A673 (cell line): Measurements from ENCODE around the gene TIMM10B.

Experiments
- EZH2 ChIP-seq: fragments of 200-600 bp; sonication (generic); IDR thresholded peaks from 2 replicates; pipeline ENCODE4 v1.6.1; 2017; ENCODE audit warnings: borderline replicate concordance, low read depth, mild to moderate bottlenecking, mixed read lengths, antibody characterized with exemption, low read length; ENCODE audit not compliant: poor library complexity, severe bottlenecking
- TF ChIP-seq, protein P1 (sequence below): fragments of 300-800, 200-600 bp; sonication (generic); conservative IDR thresholded peaks from 2 replicates; pipeline ENCODE4 v1.5.1; 2017; ENCODE audit warnings: low read depth, mild to moderate bottlenecking, antibody characterized with exemption, low read length, moderate library complexity, mixed read lengths

DNA sequence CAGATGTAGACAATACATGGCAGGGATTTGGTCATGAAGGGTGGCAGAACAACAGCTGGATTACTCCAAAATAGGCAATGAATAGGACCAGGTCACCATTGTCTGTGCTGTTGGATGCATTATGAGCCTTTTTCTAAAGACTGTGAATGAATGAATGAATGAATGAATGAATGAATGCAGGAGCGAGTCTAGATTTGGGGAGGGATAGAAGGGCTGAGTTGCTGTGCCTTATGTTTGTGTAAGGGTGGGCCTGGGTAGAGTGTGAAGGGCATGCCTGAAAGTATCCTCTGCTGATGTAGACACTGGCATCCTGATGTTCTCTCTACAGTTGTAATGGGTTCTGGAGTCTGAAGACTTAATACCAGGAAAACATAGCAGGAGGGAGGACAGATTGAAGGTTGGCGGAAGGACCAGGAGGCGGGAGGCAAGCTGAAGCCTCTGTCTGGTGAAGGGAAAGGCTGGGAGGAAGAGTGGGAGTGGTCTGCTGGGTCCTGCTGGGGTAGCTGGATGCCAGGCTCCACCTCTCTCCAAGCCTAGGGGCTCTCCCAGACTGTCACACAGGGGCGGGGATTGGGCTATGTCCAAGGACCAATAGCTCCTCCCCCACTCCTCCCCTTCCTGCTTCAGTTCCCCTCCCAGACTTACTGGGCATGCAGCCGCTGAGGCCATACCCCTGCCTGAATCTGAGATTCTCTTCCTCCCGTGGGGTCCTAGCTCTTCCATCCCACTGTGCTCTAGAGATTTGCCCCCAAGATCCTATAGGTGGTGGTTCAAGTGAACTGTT, 12.4 kb upstream of the TIMM10B start:
- TF ChIP-seq, protein P1, sequence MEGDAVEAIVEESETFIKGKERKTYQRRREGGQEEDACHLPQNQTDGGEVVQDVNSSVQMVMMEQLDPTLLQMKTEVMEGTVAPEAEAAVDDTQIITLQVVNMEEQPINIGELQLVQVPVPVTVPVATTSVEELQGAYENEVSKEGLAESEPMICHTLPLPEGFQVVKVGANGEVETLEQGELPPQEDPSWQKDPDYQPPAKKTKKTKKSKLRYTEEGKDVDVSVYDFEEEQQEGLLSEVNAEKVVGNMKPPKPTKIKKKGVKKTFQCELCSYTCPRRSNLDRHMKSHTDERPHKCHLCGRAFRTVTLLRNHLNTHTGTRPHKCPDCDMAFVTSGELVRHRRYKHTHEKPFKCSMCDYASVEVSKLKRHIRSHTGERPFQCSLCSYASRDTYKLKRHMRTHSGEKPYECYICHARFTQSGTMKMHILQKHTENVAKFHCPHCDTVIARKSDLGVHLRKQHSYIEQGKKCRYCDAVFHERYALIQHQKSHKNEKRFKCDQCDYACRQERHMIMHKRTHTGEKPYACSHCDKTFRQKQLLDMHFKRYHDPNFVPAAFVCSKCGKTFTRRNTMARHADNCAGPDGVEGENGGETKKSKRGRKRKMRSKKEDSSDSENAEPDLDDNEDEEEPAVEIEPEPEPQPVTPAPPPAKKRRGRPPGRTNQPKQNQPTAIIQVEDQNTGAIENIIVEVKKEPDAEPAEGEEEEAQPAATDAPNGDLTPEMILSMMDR, result no peak
- no peak for TF ChIP-seq EZH2
